OCI-LY7 (cell line): ENCODE measurements around the gene SEZ6L. TPM values are rescaled to one million over a fixed set of nuclear protein-coding genes. Genes with fewer than 3 reads are reported as not detected.

Experiments used
- BruUV-seq: library from RNA; stranded (reverse); fragments of 400-500 nt; replicated peaks from 2 replicates; lab custom pipeline; 2021; lab: Mats Ljungman, UMichigan
- CTCF ChIA-PET: fragments of 300-600 bp; sonication (Branson Sonifier 250); formaldehyde crosslinking; loops from one replicate; lab custom pipeline; 2022; ENCODE audit warnings: antibody characterized with exemption; ENCODE audit not compliant: unreplicated experiment; lab: Charles Lee
- POLR2A ChIA-PET: fragments of 300-600 bp; sonication (Branson Sonifier 250); formaldehyde crosslinking; loops from one replicate; lab custom pipeline; 2022; ENCODE audit warnings: antibody characterized with exemption; lab: Charles Lee
- DNase-seq: peaks from one replicate; pipeline ENCODE4 v3.0.0-alpha.2; 2015; ENCODE audit warnings: low spot score
- H2AFZ ChIP-seq: fragments of 200-600 bp; sonication (generic), shearing (Covaris generic); 2 replicates; pipeline ENCODE4 v1.6.1; 2014; ENCODE audit warnings: mild to moderate bottlenecking, antibody characterized with exemption, low read length, moderate library complexity
- H3K27ac ChIP-seq: fragments of 200-600 bp; sonication (generic); 2 replicates; pipeline ENCODE4 v1.5.1; 2014; ENCODE audit warnings: mixed run types, low read depth, mild to moderate bottlenecking, moderate library complexity, low read length, inconsistent platforms; ENCODE audit not compliant: poor library complexity, severe bottlenecking
- H3K36me3 ChIP-seq: fragments of 200-600 bp; sonication (generic); 2 replicates; pipeline ENCODE4 v1.6.1; 2014; ENCODE audit warnings: mild to moderate bottlenecking, antibody characterized with exemption, low read length, moderate library complexity, mixed read lengths; ENCODE audit not compliant: insufficient read depth
- H3K4me1 ChIP-seq: fragments of 200-600 bp; sonication (generic); 2 replicates; pipeline ENCODE4 v1.5.1; 2014; ENCODE audit warnings: mild to moderate bottlenecking, low read length; ENCODE audit not compliant: insufficient read depth, poor library complexity, severe bottlenecking
- H3K4me2 ChIP-seq: fragments of 200-600 bp; sonication (generic); 2 replicates; pipeline ENCODE4 v1.6.1; 2014; ENCODE audit warnings: mild to moderate bottlenecking, low read length
- H3K4me3 ChIP-seq: fragments of 200-600 bp; sonication (generic); 2 replicates; pipeline ENCODE4 v1.5.1; 2014; ENCODE audit warnings: mild to moderate bottlenecking, low read depth, low read length; ENCODE audit not compliant: poor library complexity, severe bottlenecking
- H3K79me2 ChIP-seq: fragments of 200-600 bp; sonication (generic); 2 replicates; pipeline ENCODE4 v1.6.1; 2016; ENCODE audit warnings: low read depth, mild to moderate bottlenecking, low read length, moderate library complexity, mixed read lengths; ENCODE audit not compliant: insufficient read depth
- H3K9me2 ChIP-seq: fragments of 200-600 bp; sonication (generic); 2 replicates; pipeline ENCODE4 v1.6.1; 2016; ENCODE audit warnings: mild to moderate bottlenecking, low read length, mixed read lengths; ENCODE audit not compliant: insufficient read depth
- H3K9me3 ChIP-seq: fragments of 200-600 bp; sonication (generic); 2 replicates; pipeline ENCODE4 v1.6.1; 2014; ENCODE audit warnings: mild to moderate bottlenecking, mixed run types, low read length, mixed read lengths
- H4K20me1 ChIP-seq: fragments of 200-600 bp; sonication (generic); 2 replicates; pipeline ENCODE4 v1.6.1; 2014; ENCODE audit warnings: mild to moderate bottlenecking, antibody characterized with exemption, low read length, moderate library complexity, mixed read lengths; ENCODE audit not compliant: insufficient read depth
- EZH2phosphoT487 ChIP-seq: fragments of 200-600 bp; sonication (generic); IDR thresholded peaks from 2 replicates; pipeline ENCODE4 v1.6.1; 2018; ENCODE audit warnings: low read depth, borderline replicate concordance, mild to moderate bottlenecking, mixed run types, antibody characterized with exemption, low read length, moderate library complexity, mixed read lengths
- intact Hi-C: fragments of 100-400 bp; cut with micrococcal nuclease; formaldehyde crosslinking; loops from one replicate; pipeline ENCODE4 v1.10.0; 2022; ENCODE audit not compliant: unreplicated experiment
- total RNA-seq, 2 experiments: library from RNA; depleted of rRNA in 1 of 2; stranded (reverse); fragments of >200 nt in 1 of 2; shearing (Covaris generic) in 1 of 2; gene quantifications; 2 replicates each; pipeline ENCODE4 v1.2.3, GENCODE V29; 2014 to 2022
- TF ChIP-seq, protein P1 (sequence below): fragments of 200-600 bp; sonication (generic); conservative IDR thresholded peaks from 2 replicates; pipeline ENCODE4 v1.5.1; 2014; ENCODE audit warnings: mild to moderate bottlenecking, antibody characterized with exemption, low read length, moderate library complexity, mixed read lengths

SEZ6L gene
- total RNA-seq, 2 experiments from 2014 or later, result not detected

DNA sequence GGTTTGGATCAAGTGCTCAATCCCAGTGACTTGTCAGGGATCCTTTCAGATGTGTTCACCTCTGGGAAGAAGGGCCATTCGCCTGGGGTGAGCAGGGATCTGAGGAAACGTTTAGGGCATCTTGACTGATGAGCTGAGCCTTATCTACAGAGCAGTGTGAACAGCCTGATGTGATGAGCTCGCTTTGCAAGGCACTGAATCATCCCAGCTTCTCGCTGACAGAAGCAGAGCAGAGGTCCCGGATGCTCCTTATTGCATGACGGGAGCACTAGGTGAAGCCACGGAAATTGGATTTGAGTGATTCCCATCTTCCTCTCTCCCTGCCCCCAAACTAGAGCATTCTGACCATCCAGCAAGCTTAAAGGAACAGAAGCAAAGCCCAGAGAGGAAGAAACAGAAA, 46.5 kb downstream of the SEZ6L start:
- no peak overlapping the region for H2AFZ ChIP-seq
- ChIA-PET POLR2A (interaction anchor here (1.7 kb wide), 1 partner anchor 9 kb away, joined by 4 read pairs; no protein-coding TSS in a partner anchor), CTCF (no interaction called here)
- H3K9me3 ChIP-seq, result no peaks in the 10 kb centered on the region
- H3K4me2 ChIP-seq, result no peak overlapping the region
- no peaks in the 10 kb centered on the region for H3K79me2 ChIP-seq
- intact Hi-C loops, result no loop called here
- H3K4me1 ChIP-seq, result no peaks in the 10 kb centered on the region
- no peak for DNase-seq
- no peaks in the 10 kb centered on the region for H3K9me2 ChIP-seq
- H4K20me1 ChIP-seq, result no peaks in the 10 kb centered on the region
- no peak overlapping the region for H3K4me3 ChIP-seq
- no peaks in the 10 kb centered on the region for H3K36me3 ChIP-seq
- no TSS peak for BruUV-seq
- TF ChIP-seq, protein P1, sequence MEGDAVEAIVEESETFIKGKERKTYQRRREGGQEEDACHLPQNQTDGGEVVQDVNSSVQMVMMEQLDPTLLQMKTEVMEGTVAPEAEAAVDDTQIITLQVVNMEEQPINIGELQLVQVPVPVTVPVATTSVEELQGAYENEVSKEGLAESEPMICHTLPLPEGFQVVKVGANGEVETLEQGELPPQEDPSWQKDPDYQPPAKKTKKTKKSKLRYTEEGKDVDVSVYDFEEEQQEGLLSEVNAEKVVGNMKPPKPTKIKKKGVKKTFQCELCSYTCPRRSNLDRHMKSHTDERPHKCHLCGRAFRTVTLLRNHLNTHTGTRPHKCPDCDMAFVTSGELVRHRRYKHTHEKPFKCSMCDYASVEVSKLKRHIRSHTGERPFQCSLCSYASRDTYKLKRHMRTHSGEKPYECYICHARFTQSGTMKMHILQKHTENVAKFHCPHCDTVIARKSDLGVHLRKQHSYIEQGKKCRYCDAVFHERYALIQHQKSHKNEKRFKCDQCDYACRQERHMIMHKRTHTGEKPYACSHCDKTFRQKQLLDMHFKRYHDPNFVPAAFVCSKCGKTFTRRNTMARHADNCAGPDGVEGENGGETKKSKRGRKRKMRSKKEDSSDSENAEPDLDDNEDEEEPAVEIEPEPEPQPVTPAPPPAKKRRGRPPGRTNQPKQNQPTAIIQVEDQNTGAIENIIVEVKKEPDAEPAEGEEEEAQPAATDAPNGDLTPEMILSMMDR, result no peak
- no peak for TF ChIP-seq EZH2phosphoT487
- no peak overlapping the region for H3K27ac ChIP-seq

DNA sequence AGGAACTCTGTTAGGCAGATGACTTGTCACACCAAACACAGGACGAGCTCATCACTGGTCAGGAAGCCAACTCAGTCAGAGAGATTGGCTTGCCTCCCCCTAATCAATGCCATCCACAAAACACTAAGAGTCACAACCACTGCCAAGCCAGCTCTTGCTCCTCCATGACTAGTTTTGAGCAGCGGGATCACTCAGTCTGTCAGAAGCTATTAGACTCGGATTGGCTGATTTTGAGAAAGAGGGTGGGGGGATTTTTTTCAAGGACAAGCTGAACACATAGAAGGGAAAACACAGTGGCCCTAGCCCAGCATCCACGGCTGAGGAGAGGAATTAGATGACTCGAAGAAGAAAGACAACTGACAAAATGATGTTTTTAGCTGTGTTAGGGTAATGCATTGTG, 55.9 kb downstream of the SEZ6L start:
- CTCF ChIA-PET, result no interaction called here
- intact Hi-C loops, result no loop called here
- no peaks in the 10 kb centered on the region for H4K20me1 ChIP-seq

More for the DNA sequence above, 55.9 kb downstream of the SEZ6L start:
- Histone ChIP-seq H3K9me3 (no peaks in the 10 kb centered on the region), H3K4me2 (no peak overlapping the region), H3K4me3 (no peak overlapping the region), H3K36me3 (no peaks in the 10 kb centered on the region), H3K79me2 (no peaks in the 10 kb centered on the region), H2AFZ (no peak overlapping the region), H3K27ac (no peak overlapping the region), H3K9me2 (no peaks in the 10 kb centered on the region), H3K4me1 (no peaks in the 10 kb centered on the region)
- POLR2A ChIA-PET, result interaction anchor here (1.8 kb wide), 1 partner anchor 9 kb away, joined by 4 read pairs; no protein-coding TSS in a partner anchor
- BruUV-seq, result no TSS peak
- DNase-seq, result no peak
- no peak for TF ChIP-seq EZH2phosphoT487
- TF ChIP-seq, protein P1, result no peak
